ENCODE data around the gene LEFTY2. TPM values are rescaled to one million over a fixed set of nuclear protein-coding genes. Genes with fewer than 3 reads are reported as not detected.
"Not testable (repeated sequence)": the region's sequence is repeated elsewhere in the genome, so short reads cannot be mapped to it uniquely, and the experiment has no call there.

The LEFTY2 gene
- total RNA-seq, 1 donor from 2014 or later, result 2.6 TPM

GRCh38 chr1:225891229-225891972, 49.6 kb downstream of the LEFTY2 start:
- Histone ChIP-seq H3K36me3 (no peaks in the 10 kb centered on the region), H3K4me1 (no peaks in the 10 kb centered on the region), H3K9me3 (no peaks in the 10 kb centered on the region), H3K4me3 (no peak overlapping the region), H3K27me3 (no peaks in the 10 kb centered on the region), H3K27ac (no peak overlapping the region)
- DNase-seq (ENCODE audit: low spot score in 2 of 2), result no peak
- intact Hi-C loops (cut with DNase I), result no loop called here
- no peak for TF ChIP-seq CTCF (IDR thresholded peaks at IDR 0.05)

GRCh38 chr1:225890346-225891228, 50.4 kb downstream of the LEFTY2 start:
- H3K4me3 ChIP-seq, result no peak overlapping the region
- H3K36me3 ChIP-seq, result no peaks in the 10 kb centered on the region
- DNase-seq (ENCODE audit: low spot score in 2 of 2), result no peak
- intact Hi-C loops (cut with DNase I), result no loop called here
- no peak overlapping the region for H3K27ac ChIP-seq
- H3K27me3 ChIP-seq, result no peaks in the 10 kb centered on the region
- no peaks in the 10 kb centered on the region for H3K9me3 ChIP-seq
- H3K4me1 ChIP-seq, result no peaks in the 10 kb centered on the region
- no peak for TF ChIP-seq CTCF (IDR thresholded peaks at IDR 0.05)

GRCh38 chr1:225889743-225890142, 51.3 kb downstream of the LEFTY2 start:
- Histone ChIP-seq H3K4me1 (no peaks in the 10 kb centered on the region), H3K27ac (no peak overlapping the region), H3K36me3 (no peaks in the 10 kb centered on the region), H3K27me3 (no peaks in the 10 kb centered on the region), H3K4me3 (no peak overlapping the region), H3K9me3 (no peaks in the 10 kb centered on the region)
- intact Hi-C loops (cut with DNase I), result no loop called here
- no peak for TF ChIP-seq CTCF (IDR thresholded peaks at IDR 0.05)
- no peak for DNase-seq (ENCODE audit: low spot score in 2 of 2)

- no peaks in the 10 kb centered on the region for H3K9me3 ChIP-seq
- no peaks in the 10 kb centered on the region for H3K4me1 ChIP-seq
- intact Hi-C loops (cut with DNase I), result no loop called here
- DNase-seq (ENCODE audit: low spot score in 2 of 2), result no peak
- H3K36me3 ChIP-seq, result no peaks in the 10 kb centered on the region
- TF ChIP-seq CTCF (IDR thresholded peaks at IDR 0.05), result no peak
- H3K4me3 ChIP-seq, result no peak within 1 kb of the TSS
- no peaks in the 10 kb centered on the region for H3K27me3 ChIP-seq
- no peak within 1 kb of the TSS for H3K27ac ChIP-seq
Observed at GRCh38 chr1:225888898-225889601, 52.0 kb downstream of the LEFTY2 start, which contains the start of gene LEFTY1. LEFTY1 (minus strand) TSS chr1:225889146; CDS start chr1:225889066, 80 bp downstream.

GRCh38 chr1:225888289-225888897, 52.6 kb downstream of the LEFTY2 start:
- Histone ChIP-seq H3K36me3 (no peaks in the 10 kb centered on the region), H3K4me3 (no peak overlapping the region), H3K27me3 (no peaks in the 10 kb centered on the region), H3K27ac (no peak overlapping the region), H3K9me3 (no peaks in the 10 kb centered on the region), H3K4me1 (no peaks in the 10 kb centered on the region)
- DNase-seq (ENCODE audit: low spot score in 2 of 2), result no peak
- intact Hi-C loops (cut with DNase I), result no loop called here
- TF ChIP-seq CTCF (IDR thresholded peaks at IDR 0.05), result no peak

GRCh38 chr1:225887554-225888288, 53.3 kb downstream of the LEFTY2 start:
- H3K27me3 ChIP-seq; H3K4me3 ChIP-seq; DNase-seq (ENCODE audit: low spot score in 2 of 2); intact Hi-C loops (cut with DNase I); H3K36me3 ChIP-seq; H3K9me3 ChIP-seq; H3K4me1 ChIP-seq; H3K27ac ChIP-seq: not testable (repeated sequence)

Data from ascending aorta (tissue), 2 donors.